ENCODE data around the gene NDRG3.
"Not testable (repeated sequence)": the region's sequence is repeated elsewhere in the genome, so short reads cannot be mapped to it uniquely, and the experiment has no call there.

Gene NDRG3

DNA sequence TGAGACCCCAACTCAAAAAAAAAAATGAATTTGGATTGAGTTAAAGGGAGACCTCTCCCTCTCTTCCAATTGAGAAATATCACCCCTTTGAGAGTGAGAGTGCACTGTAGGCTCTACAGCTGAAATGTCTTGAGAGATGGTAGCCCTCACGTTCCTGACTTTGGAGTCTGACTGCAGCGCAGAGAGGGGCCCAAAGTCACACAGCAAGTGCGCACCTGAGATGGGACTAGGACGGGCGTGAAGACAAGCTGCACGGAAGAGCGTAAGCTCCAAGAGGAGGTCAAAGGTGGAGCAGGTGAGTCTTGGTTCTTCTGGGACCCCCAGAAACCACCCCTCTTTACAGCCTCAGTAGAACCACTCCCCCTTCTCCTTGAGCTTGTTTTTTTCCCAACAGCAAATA lies 100.5 kb downstream of the NDRG3 start:
- Histone ChIP-seq H3K9me3 (ENCODE audit: insufficient read depth, low read length) (no peaks in the 10 kb centered on the region), H3K9ac (ENCODE audit: insufficient read length, low read depth) (no peak overlapping the region), H3K27me3 (ENCODE audit: insufficient read depth, insufficient read length) (no peaks in the 10 kb centered on the region), H3K4me1 (ENCODE audit: insufficient read depth, insufficient read length) (peaks cover 23% of the 10 kb centered on the region), H3K4me3 (ENCODE audit: insufficient read length, low read depth) (no peak overlapping the region), H3K36me3 (ENCODE audit: insufficient read depth, insufficient read length, low read length) (no peaks in the 10 kb centered on the region)
- no peak for DNase-seq (ENCODE audit: low read depth, low spot score)
- TF ChIP-seq ZNF274 (IDR thresholded peaks at IDR 0.05; ENCODE audit: low read depth, low read length) (no peak), YY1 (IDR thresholded peaks at IDR 0.05; ENCODE audit: insufficient read depth, insufficient read length) (no peak), SUZ12 (IDR thresholded peaks at IDR 0.05; ENCODE audit: extremely low read depth, insufficient read depth, insufficient read length) (no peak)

GRCh38 chr20:36644706-36645095 lies 101.2 kb downstream of the NDRG3 start:
- Histone ChIP-seq H3K27me3 (ENCODE audit: insufficient read depth, insufficient read length) (no peaks in the 10 kb centered on the region), H3K4me3 (ENCODE audit: insufficient read length, low read depth) (no peak overlapping the region)
- TF ChIP-seq YY1 (IDR thresholded peaks at IDR 0.05; ENCODE audit: insufficient read depth, insufficient read length) (no peak), ZNF274 (IDR thresholded peaks at IDR 0.05; ENCODE audit: low read depth, low read length) (no peak), SUZ12 (IDR thresholded peaks at IDR 0.05; ENCODE audit: extremely low read depth, insufficient read depth, insufficient read length) (no peak)

DNA sequence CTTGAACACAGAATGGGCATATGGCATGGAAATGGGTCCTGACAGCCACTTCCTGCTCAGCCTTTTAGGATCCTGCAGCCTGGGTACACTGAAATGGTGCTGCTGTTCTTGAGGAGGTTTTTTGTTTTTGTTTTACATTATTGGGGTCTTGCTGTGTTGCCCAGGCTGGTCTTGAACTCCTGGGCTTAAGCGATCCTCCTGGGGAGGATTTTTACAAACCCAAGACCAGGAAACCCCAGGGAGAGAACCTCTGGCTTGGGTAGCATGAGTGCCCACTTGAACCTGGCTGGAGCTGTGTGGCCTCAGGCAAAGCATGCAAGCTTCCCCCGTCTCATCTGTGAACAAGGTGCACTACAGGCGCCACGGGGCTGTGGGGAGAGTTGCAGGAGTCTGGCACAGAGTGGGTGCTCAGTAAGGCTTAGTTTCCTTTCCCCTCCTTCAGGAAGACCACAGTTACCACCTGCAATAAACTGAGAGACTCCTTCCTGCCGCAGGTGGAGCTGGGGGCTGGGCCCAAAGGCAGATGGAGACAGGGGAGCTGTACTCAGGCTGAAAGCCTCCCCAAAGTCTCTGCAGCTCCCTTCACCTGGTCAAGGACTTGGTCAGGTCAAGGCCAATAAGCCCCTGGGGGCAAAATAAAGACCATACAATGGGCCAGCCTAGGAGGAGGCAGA lies 101.7 kb downstream of the NDRG3 start:
- TF ChIP-seq ZNF274 (IDR thresholded peaks at IDR 0.05; ENCODE audit: low read depth, low read length): no peak
- TF ChIP-seq YY1 (IDR thresholded peaks at IDR 0.05; ENCODE audit: insufficient read depth, insufficient read length): no peak
- no peak for TF ChIP-seq SUZ12 (IDR thresholded peaks at IDR 0.05; ENCODE audit: extremely low read depth, insufficient read depth, insufficient read length)
- H3K4me3 ChIP-seq (ENCODE audit: insufficient read length, low read depth): no peak overlapping the region
- DNase-seq (ENCODE audit: low read depth, low spot score): no peak
- H3K36me3 ChIP-seq (ENCODE audit: insufficient read depth, insufficient read length, low read length): no peaks in the 10 kb centered on the region
- H3K27me3 ChIP-seq (ENCODE audit: insufficient read depth, insufficient read length): no peaks in the 10 kb centered on the region
- H3K4me1 ChIP-seq (ENCODE audit: insufficient read depth, insufficient read length): peaks cover 23% of the 10 kb centered on the region
- H3K9ac ChIP-seq (ENCODE audit: insufficient read length, low read depth): no peak overlapping the region
- no peaks in the 10 kb centered on the region for H3K9me3 ChIP-seq (ENCODE audit: insufficient read depth, low read length)

More at GRCh38 chr20:36644706-36645095, 101.2 kb downstream of the NDRG3 start:
- no peak for DNase-seq (ENCODE audit: low read depth, low spot score)
- Histone ChIP-seq H3K36me3 (ENCODE audit: insufficient read depth, insufficient read length, low read length) (no peaks in the 10 kb centered on the region), H3K9me3 (ENCODE audit: insufficient read depth, low read length) (no peaks in the 10 kb centered on the region), H3K4me1 (ENCODE audit: insufficient read depth, insufficient read length) (peaks cover 23% of the 10 kb centered on the region), H3K9ac (ENCODE audit: insufficient read length, low read depth) (no peak overlapping the region)

DNA sequence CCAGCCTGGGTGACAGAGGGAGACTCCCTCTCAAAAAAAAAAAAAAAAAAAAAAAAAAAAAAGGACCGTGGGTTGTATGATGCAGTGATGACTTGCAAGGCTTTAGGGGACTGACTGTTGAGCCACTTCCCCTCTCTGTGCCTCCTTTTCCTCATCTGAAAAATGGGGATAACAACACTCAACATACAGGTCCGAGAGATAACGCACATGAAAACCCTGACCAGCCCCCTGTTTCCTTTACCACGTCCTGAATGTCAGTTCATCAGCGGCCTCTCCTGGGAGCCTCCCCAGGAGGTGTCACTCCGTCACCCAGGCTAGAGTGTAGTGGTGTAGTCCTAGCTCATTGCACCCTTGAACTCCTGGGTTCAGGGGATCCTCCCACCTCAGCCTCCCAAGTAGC lies 103.8 kb downstream of the NDRG3 start:
- H3K9ac ChIP-seq (ENCODE audit: insufficient read length, low read depth): no peak overlapping the region
- no peak for DNase-seq (ENCODE audit: low read depth, low spot score)
- TF ChIP-seq ZNF274 (IDR thresholded peaks at IDR 0.05; ENCODE audit: low read depth, low read length): no peak

DNA sequence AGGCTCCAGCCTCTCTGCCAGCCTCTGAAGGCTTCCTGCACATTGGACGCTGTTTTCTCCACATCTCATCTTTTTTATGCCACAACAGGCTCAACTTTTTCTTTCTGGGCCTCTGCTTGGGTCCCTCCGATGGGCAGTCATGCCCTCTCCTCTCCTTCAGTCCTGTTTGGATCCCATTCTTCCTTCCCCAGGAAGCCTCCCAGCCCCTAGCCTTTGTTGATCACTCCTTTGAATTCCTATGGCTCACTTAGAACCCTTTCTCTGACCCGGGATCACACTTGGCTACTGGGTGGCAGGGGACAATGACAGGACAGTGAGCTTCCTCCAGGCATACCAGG lies 104.4 kb downstream of the NDRG3 start:
- H3K9me3 ChIP-seq (ENCODE audit: insufficient read depth, low read length): no peaks in the 10 kb centered on the region
- H3K4me3 ChIP-seq (ENCODE audit: insufficient read length, low read depth): no peak overlapping the region
- no peak overlapping the region for H3K9ac ChIP-seq (ENCODE audit: insufficient read length, low read depth)
- TF ChIP-seq YY1 (IDR thresholded peaks at IDR 0.05; ENCODE audit: insufficient read depth, insufficient read length): no peak
- TF ChIP-seq SUZ12 (IDR thresholded peaks at IDR 0.05; ENCODE audit: extremely low read depth, insufficient read depth, insufficient read length): no peak
- no peak for TF ChIP-seq ZNF274 (IDR thresholded peaks at IDR 0.05; ENCODE audit: low read depth, low read length)
- peaks cover 17% of the 10 kb centered on the region for H3K4me1 ChIP-seq (ENCODE audit: insufficient read depth, insufficient read length)
- no peaks in the 10 kb centered on the region for H3K27me3 ChIP-seq (ENCODE audit: insufficient read depth, insufficient read length)
- DNase-seq (ENCODE audit: low read depth, low spot score): no peak
- H3K36me3 ChIP-seq (ENCODE audit: insufficient read depth, insufficient read length, low read length): no peaks in the 10 kb centered on the region

More for the DNA sequence above, 103.8 kb downstream of the NDRG3 start:
- H3K4me1 ChIP-seq (ENCODE audit: insufficient read depth, insufficient read length): peaks cover 19% of the 10 kb centered on the region
- H3K27me3 ChIP-seq (ENCODE audit: insufficient read depth, insufficient read length): no peaks in the 10 kb centered on the region
- H3K36me3 ChIP-seq (ENCODE audit: insufficient read depth, insufficient read length, low read length): no peaks in the 10 kb centered on the region
- no peaks in the 10 kb centered on the region for H3K9me3 ChIP-seq (ENCODE audit: insufficient read depth, low read length)
- H3K4me3 ChIP-seq (ENCODE audit: insufficient read length, low read depth): no peak overlapping the region

DNA sequence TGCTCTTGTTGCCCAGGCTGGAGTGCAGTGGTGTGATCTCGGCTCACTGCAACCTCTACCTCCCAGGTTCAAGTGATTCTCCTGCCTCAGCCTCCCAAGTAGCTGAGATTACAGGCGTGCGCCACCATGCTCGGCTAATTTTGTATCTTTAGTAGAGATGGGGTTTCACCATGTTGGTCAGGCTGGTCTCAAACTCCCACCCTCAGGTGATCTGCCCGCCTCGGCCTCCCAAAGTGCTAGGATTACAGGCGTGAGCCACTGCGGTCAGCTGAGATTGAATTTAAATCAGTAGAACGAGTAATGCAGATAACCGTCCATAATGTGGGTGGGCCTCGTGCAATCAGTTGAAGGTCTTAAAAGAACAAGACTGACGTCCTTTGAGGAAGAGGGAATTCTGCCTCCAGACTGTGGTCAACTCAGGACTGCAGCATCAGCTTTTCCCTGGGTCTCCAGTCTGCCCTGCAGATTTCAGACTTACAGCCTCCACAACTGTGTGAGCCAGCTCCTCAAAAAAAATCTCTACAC lies 107.0 kb downstream of the NDRG3 start:
- not testable (repeated sequence) for H3K4me3 ChIP-seq (ENCODE audit: insufficient read length, low read depth); H3K4me1 ChIP-seq (ENCODE audit: insufficient read depth, insufficient read length); H3K36me3 ChIP-seq (ENCODE audit: insufficient read depth, insufficient read length, low read length); H3K9ac ChIP-seq (ENCODE audit: insufficient read length, low read depth); H3K9me3 ChIP-seq (ENCODE audit: insufficient read depth, low read length); DNase-seq (ENCODE audit: low read depth, low spot score); H3K27me3 ChIP-seq (ENCODE audit: insufficient read depth, insufficient read length)

DNA sequence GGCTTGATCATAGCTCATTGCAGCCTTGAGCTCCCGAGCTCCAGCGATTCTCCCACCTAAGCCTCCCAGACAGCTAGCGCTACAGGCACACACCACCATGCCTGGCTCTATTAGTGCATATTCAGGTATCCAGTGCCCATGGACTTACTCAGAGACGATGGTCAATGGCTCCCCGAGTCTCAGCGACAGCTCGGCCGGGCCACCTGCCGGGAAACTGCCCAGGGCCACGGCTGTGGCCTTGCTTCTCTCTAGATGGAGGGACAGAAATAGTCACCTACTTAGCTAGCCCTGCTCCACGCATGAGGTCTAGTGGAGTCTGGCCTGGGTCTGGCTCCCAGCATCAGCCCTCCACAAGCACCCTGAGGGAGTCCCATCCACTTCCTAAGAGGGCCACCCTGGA lies 111.5 kb downstream of the NDRG3 start:
- no peak overlapping the region for H3K9ac ChIP-seq (ENCODE audit: insufficient read length, low read depth)
- no peaks in the 10 kb centered on the region for H3K9me3 ChIP-seq (ENCODE audit: insufficient read depth, low read length)
- H3K4me1 ChIP-seq (ENCODE audit: insufficient read depth, insufficient read length): peaks cover 2% of the 10 kb centered on the region
- H3K4me3 ChIP-seq (ENCODE audit: insufficient read length, low read depth): no peak overlapping the region
- no peak for DNase-seq (ENCODE audit: low read depth, low spot score)
- no peak for TF ChIP-seq ZNF274 (IDR thresholded peaks at IDR 0.05; ENCODE audit: low read depth, low read length)
- TF ChIP-seq SUZ12 (IDR thresholded peaks at IDR 0.05; ENCODE audit: extremely low read depth, insufficient read depth, insufficient read length): no peak
- no peak for TF ChIP-seq YY1 (IDR thresholded peaks at IDR 0.05; ENCODE audit: insufficient read depth, insufficient read length)
- H3K27me3 ChIP-seq (ENCODE audit: insufficient read depth, insufficient read length): no peaks in the 10 kb centered on the region
- no peaks in the 10 kb centered on the region for H3K36me3 ChIP-seq (ENCODE audit: insufficient read depth, insufficient read length, low read length)

Measured in NT2/D1 (cell line).